HG02759 (cell line): ENCODE measurements around the gene PPIL1.

ENCODE experiments used
- ATAC-seq: cut with Tn5 transposase; IDR thresholded peaks from one replicate; pipeline ENCODE4 v1.9.1; 2021; ENCODE audit warnings: mild to moderate bottlenecking, moderate library complexity; ENCODE audit not compliant: unreplicated experiment

Gene PPIL1

DNA sequence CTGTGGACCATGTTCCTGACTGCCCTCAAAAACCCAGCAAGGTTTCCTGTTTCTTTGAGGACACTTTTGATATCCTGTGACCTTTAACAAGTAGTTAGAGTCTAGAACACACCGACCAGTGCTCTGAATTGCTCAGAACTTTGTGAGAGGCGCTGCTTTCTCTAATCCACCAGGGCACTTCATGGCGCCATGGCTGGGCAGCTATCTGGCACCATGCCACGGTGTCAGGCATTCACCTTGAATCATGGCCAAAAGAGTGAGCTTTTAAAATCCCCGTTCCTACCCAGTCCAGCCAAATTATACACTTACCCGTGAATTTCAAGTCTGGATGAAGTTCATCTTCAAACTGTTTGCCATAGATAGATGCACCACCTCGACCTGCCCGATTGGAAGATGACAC, 18.3 kb downstream of the PPIL1 start:
- ATAC-seq: no peak

DNA sequence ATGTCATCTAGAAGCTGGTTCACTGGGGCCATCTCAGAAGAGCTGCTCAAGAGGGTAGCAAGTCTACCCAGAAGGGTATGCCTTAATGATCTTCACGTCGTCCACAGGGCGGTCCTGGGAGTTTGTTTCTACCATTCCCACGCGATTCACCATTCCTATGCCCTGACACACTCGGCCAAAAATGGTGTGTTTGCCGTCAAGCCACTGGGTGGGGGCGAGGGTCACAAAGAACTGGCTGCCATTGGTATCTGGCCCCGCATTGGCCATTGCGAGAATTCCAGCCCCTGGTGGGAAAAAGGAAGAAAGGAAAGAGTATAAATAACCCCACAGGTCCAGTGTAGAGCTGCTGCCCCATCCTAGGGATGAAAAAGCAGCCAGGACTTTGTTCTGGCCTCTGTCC, 18.9 kb downstream of the PPIL1 start:
- ATAC-seq: no peak

DNA sequence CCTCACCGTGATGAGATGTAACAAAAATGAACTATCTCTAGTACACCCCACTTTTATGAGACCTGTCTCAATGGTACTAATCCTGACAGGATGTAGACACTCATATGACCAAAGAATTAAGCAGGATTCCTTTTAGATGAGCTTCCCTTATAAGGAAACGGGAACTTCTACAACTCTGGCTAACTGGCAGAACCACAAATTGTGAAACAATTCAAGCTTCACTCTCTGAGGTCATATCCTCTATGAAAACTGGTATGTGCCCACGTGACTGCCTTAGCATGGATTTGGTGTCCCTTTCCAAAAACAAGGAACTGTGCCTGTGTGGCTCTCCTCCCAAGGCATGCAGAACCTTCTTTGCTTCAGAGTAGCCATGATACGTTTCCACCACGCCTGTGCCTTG, 21.3 kb downstream of the PPIL1 start:
- ATAC-seq: no peak

DNA sequence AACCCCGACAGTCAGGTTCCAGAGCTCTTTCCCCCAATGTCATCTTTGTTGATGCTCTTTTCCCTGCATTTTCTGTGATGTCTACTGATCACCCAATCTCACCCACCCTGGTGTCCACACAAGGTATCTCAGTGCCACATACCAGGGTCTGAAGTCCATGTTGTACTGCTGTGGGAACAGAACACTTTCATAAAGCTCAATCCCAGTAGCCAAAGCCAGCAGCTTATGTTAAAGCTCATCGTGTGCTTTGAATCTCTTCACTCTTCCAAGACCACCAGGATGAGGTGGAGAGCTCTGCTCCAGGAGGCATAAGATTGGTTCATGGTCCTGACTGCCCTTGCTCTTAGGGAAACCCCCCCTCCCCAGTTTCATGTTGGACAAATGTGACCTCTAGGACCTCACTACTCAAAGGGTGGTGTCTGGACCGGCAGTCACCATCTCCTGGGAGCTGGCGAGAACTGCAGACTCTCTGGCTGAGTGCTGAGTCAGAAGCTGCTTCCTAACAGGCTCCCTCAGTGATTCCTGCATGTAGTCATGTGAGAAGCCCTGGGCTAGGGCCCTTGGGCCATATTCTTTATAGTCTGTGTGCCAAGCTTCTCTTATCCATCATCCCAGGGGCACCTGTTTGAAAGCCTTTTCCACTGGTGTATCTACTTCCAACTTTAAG, 22.0 kb downstream of the PPIL1 start:
- ATAC-seq: no peak

DNA sequence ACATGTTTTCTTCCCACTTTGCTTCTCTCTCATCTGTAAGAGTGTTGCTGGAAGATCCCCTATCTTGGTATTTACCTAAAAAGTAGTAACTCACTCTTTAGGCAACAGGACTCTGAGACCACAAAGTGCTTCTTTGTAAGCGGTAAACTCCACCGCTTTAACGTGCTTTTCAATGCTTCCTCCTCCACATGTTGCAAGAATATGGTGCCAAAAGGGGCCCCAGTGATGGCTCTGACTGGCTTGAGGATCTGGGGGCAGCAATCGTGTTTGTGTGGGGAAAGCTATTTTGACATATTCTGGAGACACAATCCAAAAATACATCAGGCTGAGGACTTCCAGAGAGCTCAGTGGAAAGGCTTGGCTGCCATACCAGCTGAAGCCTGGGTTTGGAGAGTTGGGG, 23.0 kb downstream of the PPIL1 start:
- ATAC-seq: no peak

DNA sequence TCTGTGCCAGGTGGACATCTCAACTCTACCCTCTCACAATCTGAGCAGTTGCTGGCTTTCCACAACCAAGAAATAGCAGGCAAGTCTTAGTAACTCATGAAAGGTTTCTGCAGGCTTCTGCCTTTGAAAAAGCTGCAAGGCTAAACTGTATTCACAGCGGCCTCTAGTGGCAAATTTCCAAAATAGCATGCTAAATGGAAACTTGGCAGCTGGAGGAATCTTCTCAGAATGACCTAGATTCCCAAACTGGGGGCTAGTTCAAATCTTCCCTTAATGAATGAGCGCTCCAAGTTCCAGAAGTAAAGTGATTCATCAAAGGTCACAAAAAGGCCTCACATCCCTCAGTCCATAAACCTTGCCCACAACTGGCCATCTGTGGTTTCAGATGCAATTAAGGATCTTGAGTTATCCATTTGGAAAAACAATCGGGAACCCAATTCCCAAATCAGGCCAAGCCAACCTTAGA, 23.4 kb downstream of the PPIL1 start:
- ATAC-seq: no peak

DNA sequence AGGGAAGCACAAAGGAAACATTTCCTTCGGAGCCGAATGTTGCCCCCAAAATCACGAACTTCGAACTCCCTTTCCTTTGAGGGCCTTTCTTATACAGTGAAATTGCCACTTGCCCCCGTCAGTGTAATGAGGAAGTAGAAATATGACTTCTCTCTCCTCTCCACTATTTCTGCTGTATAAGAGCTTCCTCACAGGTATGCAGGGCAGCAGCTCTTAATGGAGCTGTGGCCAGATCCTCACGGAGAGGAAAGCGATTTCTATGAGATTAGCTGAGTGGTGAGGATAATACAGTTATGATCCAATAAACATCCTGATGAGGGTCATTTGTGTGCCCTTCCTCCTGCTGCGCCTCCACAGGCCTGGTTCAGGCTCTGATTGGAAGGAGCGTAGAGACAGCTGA, 24.6 kb downstream of the PPIL1 start:
- no peak for ATAC-seq

DNA sequence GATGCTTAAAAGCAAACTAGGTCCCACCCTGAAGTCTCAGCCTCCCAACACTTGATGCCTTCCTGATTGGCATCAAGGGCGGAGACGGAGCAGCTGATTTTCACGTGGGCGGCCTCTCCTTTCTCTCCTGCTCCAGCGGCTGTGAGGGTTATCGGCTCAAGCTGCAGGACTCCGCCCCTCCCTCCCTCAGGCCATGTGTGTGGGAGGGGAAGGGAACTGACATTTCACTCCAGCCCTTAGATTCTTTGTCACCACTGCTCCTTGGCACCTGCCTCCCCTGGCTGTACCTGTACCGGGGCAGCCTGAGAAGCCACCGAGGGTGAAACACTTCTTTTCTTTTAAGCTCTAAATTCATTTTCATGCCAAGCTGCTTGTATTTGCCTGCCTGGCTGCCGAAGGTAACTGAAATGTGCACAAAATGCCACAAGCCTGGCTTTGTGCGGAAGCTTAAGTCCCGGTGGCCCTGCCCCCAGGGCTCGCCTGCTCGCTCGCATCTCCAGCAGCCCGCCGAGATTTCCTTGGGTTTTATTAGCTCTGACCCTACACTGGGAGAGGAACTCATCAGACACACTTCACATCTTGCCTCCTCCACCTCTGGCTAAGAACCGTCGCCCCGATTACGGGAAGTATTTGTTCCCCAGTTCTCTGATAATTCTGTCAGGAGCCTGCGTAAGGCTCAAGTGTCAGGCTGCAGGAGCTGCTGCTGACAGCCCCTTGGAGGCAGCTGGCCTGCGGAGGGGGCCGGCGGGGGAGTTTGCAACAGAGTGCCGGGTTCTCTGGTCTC, 25.8 kb downstream of the PPIL1 start:
- ATAC-seq: no peak

DNA sequence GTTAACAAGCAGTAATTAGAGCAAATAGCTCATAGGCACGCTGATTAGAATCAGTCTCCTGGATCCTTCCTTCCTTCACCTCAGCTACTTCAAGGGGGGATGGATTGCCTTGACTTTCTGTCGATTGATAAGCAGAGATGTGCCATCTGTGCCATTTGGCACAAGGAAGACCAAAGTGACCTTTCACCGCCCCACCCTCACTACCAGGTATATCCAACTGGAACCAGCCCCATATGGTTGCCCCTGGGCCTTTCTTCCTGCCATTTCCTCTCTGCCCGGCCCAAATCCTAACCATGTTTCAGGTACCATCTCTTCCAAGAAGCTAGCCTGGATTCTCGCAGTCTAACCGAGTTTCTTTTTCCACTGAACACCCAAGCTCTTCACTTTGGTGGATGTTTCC, 26.6 kb downstream of the PPIL1 start:
- no peak for ATAC-seq

DNA sequence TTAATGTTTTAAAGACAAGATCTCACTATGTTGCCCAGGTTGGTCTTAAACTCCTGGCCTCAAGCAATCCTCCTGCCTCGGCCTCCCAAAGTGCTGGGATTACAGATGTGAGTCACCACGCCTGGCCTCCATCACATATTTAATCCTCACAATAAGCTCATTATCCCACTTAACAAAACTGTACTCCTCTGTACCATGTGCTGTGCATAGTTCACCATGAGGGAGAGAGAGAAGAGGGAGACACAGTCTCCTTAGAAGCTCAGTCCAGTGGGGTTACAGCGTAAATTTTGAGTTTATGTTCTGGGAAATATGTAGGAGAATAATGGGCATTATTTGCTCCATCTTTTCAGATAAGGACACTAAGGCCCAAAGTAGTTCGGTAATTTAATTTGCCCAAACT, 27.5 kb downstream of the PPIL1 start:
- ATAC-seq: no peak

DNA sequence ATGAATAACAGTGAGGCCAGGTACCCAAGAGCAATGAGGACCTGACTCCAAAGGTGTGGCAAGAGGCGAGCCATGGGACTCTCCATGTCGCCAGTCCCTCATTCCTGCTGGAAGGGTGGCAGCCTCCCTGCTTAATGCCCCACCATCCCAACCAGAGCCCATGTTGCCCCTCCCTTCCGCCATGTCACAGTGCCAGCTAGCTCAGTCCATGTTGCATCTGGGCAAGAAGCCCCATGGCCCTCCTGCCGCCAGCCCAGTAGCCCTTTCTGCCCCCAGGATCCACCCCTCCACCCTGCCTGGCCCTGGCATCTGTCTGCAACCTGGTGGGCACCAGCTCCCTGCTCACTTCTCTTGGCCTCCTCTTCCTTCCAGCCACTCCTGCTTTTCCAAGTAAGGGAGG, 29.4 kb downstream of the PPIL1 start:
- no peak for ATAC-seq

DNA sequence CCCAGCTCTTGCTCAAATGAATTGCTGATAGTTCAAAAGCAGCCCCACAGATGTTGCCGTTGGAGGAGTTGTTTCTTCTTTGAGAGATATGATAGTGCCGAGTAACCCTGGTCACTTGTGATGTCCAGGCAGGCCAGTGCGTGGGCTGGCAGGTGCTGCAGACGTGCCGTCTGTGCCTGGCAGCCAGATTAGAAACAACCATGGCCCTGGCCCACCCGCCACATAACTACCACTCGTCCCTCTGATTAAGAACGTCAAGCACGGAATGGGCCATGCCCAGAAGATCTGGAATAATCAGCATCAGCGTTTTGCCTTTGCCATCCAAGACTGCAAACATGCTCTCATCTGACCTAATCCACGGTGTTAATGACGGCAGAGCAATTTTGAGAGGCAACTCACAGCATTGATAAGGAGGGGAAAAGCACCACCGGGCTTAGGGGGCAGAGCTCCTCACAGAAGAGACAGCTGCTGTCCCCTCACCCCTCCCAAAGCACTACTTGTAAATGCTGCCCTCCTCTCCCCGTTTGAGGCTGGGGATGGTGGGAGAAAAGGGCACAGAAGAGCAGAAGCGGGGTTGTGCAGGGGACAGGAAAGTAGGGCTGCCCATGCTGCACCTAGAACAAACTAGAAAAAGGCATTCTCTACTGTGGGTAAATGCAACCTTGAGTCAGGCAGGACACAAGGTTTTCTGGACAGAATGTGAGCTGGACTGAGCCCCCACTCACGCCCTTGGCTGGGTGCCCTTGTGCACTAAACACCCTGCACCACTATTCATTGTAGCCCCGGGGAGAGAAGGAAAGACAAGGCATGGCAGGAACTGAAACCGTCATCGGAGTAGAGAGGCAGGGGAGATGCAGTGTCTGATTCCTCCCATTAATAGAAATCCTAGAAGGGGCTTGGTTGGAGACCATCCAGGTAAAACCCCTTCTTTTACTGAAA, 30.1 kb downstream of the PPIL1 start:
- ATAC-seq: no peak

DNA sequence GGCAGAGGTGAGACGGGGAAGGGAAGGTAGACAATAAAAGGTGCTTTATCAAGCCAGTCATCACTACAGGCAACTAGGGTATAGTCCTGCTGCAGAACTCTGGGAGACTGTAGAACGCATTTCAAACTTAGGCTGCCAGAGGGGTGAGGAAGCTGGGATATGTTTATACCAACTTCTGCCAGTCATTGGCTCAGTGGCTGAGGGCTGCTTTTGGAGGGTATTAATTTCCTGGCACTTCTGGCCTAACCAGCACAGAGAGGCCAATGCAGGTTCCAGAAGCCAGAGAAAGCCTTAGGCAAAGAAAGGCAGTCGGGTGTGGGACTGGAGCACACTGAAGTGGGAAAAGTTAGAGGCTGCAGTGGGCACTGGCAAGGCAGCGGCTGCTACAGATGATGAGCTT, 31.4 kb downstream of the PPIL1 start:
- no peak for ATAC-seq

DNA sequence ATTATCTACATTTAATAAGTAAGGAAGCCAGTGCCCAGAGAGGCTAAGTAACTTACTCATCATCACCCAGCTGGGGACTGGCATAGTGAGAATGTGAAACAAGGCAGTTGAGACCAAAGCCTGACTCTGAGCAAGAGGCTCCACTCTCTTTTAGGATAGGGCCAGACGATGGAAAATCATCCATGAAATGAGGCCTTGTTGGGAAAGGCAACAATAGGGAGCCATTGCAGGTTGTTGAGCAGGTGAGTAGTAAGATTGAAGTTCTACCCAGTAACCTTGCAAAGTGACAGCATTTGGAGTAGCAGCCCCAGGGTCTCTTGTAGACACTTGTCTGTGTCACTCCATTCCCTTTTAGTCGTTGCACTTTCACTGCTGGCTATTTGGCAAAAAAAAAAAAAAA, 32.8 kb downstream of the PPIL1 start:
- no peak for ATAC-seq

DNA sequence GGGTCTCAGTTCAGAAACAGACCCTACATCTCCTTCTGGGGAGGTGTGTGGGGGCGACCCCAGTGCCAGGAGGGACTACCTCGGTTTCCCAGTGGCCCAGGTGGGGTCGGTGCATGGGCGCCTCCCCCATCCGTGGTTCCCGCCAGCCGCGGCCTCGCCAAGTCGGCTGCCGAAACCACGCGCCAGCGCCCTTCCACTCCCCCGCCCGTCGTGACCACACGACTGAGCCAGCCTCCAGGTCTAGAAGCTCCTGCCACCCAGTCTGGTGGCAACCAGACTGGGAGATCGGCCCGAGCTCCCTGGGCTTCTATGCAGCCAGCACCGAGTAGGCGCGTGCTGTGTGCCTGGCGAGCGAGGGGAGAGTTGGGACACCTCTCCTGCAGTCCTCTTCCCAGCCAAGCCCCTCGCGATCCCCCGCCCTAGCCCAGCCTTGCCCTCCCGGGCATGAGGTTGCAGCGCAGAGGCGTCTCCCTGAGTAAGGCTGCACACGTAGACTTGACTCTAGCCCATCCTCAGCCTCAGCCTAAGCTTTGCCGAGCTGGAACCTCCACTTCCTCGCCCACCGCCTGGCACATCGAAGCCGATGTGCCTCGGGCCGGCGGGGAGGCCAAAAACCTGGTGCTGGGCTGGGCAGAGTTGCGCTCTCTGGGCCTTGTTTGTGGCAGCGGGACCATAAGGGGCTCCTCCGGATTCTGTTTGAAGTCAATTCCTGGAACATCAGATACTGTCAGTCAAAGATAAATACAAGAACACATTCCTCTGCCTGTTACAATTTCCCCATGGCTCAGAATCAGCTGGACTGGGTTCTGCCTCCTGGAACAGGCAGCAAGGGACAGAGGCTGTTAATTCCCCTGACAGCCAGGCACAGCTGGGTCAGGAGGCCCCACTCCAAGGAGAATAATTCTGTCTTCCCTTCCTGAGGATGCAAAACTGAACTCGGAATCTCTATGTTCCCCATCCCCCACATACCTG, 33.9 kb downstream of the PPIL1 start:
- no peak for ATAC-seq

DNA sequence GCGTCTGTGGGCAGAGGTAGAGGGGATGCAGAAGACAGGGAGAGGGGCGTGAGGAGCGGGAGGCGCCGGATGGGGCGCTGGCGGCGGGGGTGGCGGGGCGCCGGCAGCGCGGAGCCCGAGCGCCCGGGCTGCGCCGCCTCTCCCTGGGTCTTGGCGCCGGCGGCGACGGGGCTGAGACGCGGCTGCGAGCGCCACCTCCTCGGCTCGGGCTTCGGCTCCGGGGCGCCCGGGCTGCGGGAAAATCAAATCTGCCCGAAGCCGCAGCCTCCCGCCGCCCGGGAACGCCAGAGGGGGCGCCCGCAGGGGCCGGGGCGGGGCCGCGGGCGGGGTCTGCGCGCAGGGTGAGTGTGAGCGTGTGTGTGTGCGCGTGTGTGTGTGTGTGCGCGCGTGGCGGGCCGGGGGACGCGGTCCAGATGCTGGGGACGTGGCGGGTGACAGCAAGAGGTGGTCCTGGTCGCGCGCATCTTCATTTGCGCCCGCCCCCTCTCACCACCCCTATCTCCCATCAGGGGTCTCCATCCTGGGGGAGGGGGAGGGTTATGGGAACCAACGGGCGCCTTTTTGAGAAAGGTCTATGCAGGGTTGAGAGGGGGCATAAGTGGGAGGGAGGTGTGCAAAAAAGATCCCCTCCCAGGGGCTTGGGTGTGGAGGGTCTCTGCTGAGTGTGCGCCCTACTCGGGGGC, 34.7 kb downstream of the PPIL1 start:
- no peak for ATAC-seq

DNA sequence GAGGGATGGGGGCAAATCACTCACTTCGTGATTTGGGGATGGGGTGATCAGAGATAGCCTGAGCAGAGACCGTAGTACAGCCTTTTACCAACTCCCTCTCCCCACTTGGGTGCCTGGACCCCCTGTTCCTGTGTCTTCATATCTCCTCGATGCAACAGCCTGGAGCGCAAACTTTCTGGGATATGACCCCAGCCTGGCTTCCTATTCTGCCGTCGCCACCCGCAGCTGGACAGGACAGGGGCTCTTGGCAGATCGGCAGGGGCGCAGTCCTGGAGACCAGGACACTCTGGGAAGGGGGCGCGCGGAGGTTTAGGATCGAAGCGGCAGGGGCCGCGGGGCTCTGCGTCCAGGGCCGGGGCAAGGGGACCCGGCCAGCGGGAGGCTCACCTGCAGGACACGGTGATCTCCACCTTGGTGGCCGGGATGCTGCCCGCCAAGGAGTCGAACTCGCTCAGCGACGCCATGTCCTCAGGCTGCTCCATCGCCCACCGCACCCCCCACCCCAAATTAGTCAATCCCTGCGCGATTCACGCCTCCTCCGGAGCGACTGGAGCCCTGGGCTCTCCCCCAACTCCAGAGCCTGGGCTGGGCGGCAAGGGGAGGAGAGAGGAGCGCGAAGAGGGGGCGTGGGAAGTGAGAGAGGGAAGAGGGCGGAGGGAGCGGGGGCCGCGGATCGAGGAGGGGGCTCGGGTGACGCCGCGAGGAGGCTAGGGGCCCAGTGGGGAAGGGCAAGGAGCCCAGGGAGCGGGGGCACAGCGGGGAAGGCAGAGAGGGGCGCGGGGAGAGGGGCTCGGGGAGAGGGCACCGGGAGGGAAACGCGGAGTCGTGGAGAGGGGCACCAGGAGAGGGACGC, 35.5 kb downstream of the PPIL1 start, which contains the start of gene CPNE5:
Gene CPNE5 (minus strand): TSS at position 549 of the 853 bp plus-strand sequence. CDS start 67 bp downstream, at position 482.
- no peak for ATAC-seq

DNA sequence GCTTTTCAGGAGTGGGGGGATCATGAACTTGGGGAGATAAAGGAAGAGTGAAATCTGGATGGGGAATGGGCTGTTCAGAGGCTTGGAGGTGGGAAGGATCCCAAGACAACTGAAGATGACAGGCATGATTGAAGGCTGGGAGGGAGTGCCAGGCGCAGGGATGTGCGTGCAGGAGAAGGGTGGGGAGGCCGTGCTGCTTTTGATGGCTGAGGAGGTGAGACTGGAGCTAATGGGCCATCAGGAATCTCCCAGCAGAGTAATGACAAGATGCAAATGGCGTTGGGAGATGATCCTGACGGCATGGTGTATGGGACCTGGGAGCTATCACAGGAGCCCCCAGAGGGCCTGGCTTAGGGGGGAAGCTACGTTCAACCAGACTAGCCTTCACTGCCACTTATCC, 36.9 kb downstream of the PPIL1 start:
- no peak for ATAC-seq

DNA sequence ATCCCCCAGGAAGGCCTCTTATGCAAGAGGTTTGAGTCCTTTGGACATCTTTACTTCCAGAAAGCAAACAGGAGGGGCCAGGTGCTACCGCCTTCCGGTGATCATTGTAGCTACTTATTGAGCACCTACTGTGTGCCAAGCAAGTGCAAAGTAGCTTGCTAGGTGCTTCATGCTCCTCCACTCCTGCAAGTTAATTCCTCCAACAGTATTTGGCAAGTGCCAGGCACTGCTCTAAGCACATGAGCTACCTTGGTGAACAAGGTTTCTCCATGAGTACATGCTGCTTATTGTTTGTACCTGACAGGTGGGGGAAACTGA, 37.6 kb downstream of the PPIL1 start:
- ATAC-seq: no peak
